Type B pancreatic cell (in vitro differentiated cells): ENCODE data around the gene RPH3AL. TPM values are rescaled to one million over a fixed set of nuclear protein-coding genes. Genes with fewer than 3 reads are reported as not detected.
A peak's percentile ranks its signal among the peaks of the same experiment; 100 is the strongest.

Experiments
- DNase-seq: peaks from one replicate; pipeline ENCODE4 v3.0.0; 2021; ENCODE audit warnings: mixed read lengths; ENCODE audit not compliant: unreplicated experiment; ENCODE audit errors: extremely low spot score
- H3K27ac Mint-ChIP-seq: 2 replicates; pipeline ENCODE4 v1.8.0; 2021; ENCODE audit warnings: mild to moderate bottlenecking, mixed read lengths
- H3K27me3 Mint-ChIP-seq: 2 replicates; pipeline ENCODE4 v1.8.0; 2021; ENCODE audit warnings: mixed read lengths
- H3K36me3 Mint-ChIP-seq: 2 replicates; pipeline ENCODE4 v1.8.0; 2021; ENCODE audit warnings: mixed read lengths
- H3K4me1 Mint-ChIP-seq: one replicate; pipeline ENCODE4 v1.8.0; 2021; ENCODE audit warnings: mixed read lengths; ENCODE audit not compliant: unreplicated experiment
- H3K4me3 Mint-ChIP-seq: 2 replicates; pipeline ENCODE4 v1.8.0; 2021; ENCODE audit warnings: mild to moderate bottlenecking, mixed read lengths
- H3K9me3 Mint-ChIP-seq: 2 replicates; pipeline ENCODE4 v1.8.0; 2021; ENCODE audit warnings: mixed read lengths
- CTCF ChIP-seq: fragments of 200-600 bp; sonication (generic); conservative IDR thresholded peaks from 2 replicates; pipeline ENCODE4 v1.5.0; 2021; ENCODE audit warnings: antibody characterized with exemption, mild to moderate bottlenecking
- total RNA-seq: library from RNA; stranded (reverse); gene quantifications from 2 replicates; pipeline ENCODE4 v1.2.1, GENCODE V29; 2021; ENCODE audit warnings: low replicate concordance

Gene RPH3AL
- total RNA-seq, 1 donor from 2014 or later, result 13.5 TPM

GRCh38 chr17:250487-251300 is 101.9 kb downstream of the RPH3AL start:
- H3K9me3 Mint-ChIP-seq, result no peaks in the 10 kb centered on the region
- DNase-seq, result peak; percentile 47
- H3K4me3 Mint-ChIP-seq, result no peak overlapping the region
- no peaks in the 10 kb centered on the region for H3K36me3 Mint-ChIP-seq
- no peaks in the 10 kb centered on the region for H3K4me1 Mint-ChIP-seq
- TF ChIP-seq CTCF, result no peak
- no peak overlapping the region for H3K27ac Mint-ChIP-seq
- H3K27me3 Mint-ChIP-seq, result no peaks in the 10 kb centered on the region

GRCh38 chr17:249236-249993 is 103.2 kb downstream of the RPH3AL start:
- Mint-ChIP-seq H3K4me1 (no peaks in the 10 kb centered on the region), H3K4me3 (no peak overlapping the region), H3K36me3 (peaks cover 6% of the 10 kb centered on the region), H3K27me3 (no peaks in the 10 kb centered on the region), H3K9me3 (no peaks in the 10 kb centered on the region), H3K27ac (no peak overlapping the region)
- TF ChIP-seq CTCF, result no peak
- DNase-seq, result peak; percentile 36

- Mint-ChIP-seq H3K4me1 (no peaks in the 10 kb centered on the region), H3K27ac (no peak overlapping the region), H3K27me3 (no peaks in the 10 kb centered on the region), H3K9me3 (no peaks in the 10 kb centered on the region), H3K4me3 (no peak overlapping the region), H3K36me3 (peaks cover 6% of the 10 kb centered on the region)
- peak; percentile 48 for DNase-seq
- no peak for TF ChIP-seq CTCF
These were observed 104.0 kb downstream of the RPH3AL start for GRCh38 chr17:248337-249235.

GRCh38 chr17:247767-248166 is 104.8 kb downstream of the RPH3AL start:
- Mint-ChIP-seq H3K4me3 (no peak overlapping the region), H3K4me1 (no peaks in the 10 kb centered on the region), H3K36me3 (peaks cover 6% of the 10 kb centered on the region), H3K9me3 (no peaks in the 10 kb centered on the region), H3K27ac (no peak overlapping the region), H3K27me3 (no peaks in the 10 kb centered on the region)
- no peak for TF ChIP-seq CTCF
- DNase-seq, result no peak

- DNase-seq, result no peak
- no peak for TF ChIP-seq CTCF
- Mint-ChIP-seq H3K27ac (no peak overlapping the region), H3K9me3 (no peaks in the 10 kb centered on the region), H3K4me3 (no peak overlapping the region), H3K27me3 (no peaks in the 10 kb centered on the region), H3K36me3 (peaks cover 6% of the 10 kb centered on the region), H3K4me1 (no peaks in the 10 kb centered on the region)
These were observed 105.7 kb downstream of the RPH3AL start for GRCh38 chr17:246851-247421.
